DMS153 treated with DMSO at 0.1 percent for 48 hours (cell line): ENCODE measurements around the gene SMARCB1.

Source experiments
- DNase-seq: peaks from one replicate; lab custom pipeline; 2025; ENCODE audit not compliant: unreplicated experiment; lab: John Stamatoyannopoulos, UW

Gene SMARCB1

GRCh38 chr22:23779731-23780130 lies 7.0 kb upstream of the SMARCB1 start:
- no peak for DNase-seq

GRCh38 chr22:23780146-23780748 lies 6.5 kb upstream of the SMARCB1 start:
- DNase-seq: no peak

- DNase-seq: no peak
These were observed 5.7 kb upstream of the SMARCB1 start for GRCh38 chr22:23781065-23781464.

GRCh38 chr22:23781511-23782183 lies 5.1 kb upstream of the SMARCB1 start:
- no peak for DNase-seq

- no peak for DNase-seq
These were observed 4.5 kb upstream of the SMARCB1 start for GRCh38 chr22:23782252-23782651.

- no peak for DNase-seq
These were observed 4.1 kb upstream of the SMARCB1 start for GRCh38 chr22:23782703-23783102.

- no peak for DNase-seq
These were observed 3.3 kb upstream of the SMARCB1 start for GRCh38 chr22:23783265-23784150.

- no peak for DNase-seq
These were observed 2.5 kb upstream of the SMARCB1 start for GRCh38 chr22:23784215-23784732.

- no peak for DNase-seq
These were observed 480 bp upstream of the SMARCB1 start for GRCh38 chr22:23786261-23786710.

- DNase-seq: no peak
These were observed 782 bp downstream of the SMARCB1 start for GRCh38 chr22:23787600-23787896.

- no peak for DNase-seq
These were observed 1.1 kb downstream of the SMARCB1 start for GRCh38 chr22:23787910-23788309.

GRCh38 chr22:23789121-23789520 lies 2.4 kb downstream of the SMARCB1 start:
- DNase-seq: peak; percentile 19

- DNase-seq: no peak
These were observed 2.9 kb downstream of the SMARCB1 start for GRCh38 chr22:23789638-23790037.

- DNase-seq: no peak
These were observed 4.3 kb downstream of the SMARCB1 start for GRCh38 chr22:23790819-23791737.

GRCh38 chr22:23791738-23792645 lies 5.2 kb downstream of the SMARCB1 start:
- no peak for DNase-seq

- DNase-seq: no peak
These were observed 6.6 kb downstream of the SMARCB1 start for GRCh38 chr22:23793326-23793725.

GRCh38 chr22:23796461-23796860 lies 9.7 kb downstream of the SMARCB1 start:
- no peak for DNase-seq

GRCh38 chr22:23800297-23801237 lies 13.8 kb downstream of the SMARCB1 start:
- no peak for DNase-seq
